ENCODE data around the gene RELL1.

The RELL1 gene

GRCh38 chr4:37605843-37606565, 80.2 kb downstream of the RELL1 start:
- H3K14ac ChIP-seq (ENCODE audit: low read length) = no peak overlapping the region
- H2BK5ac ChIP-seq (ENCODE audit: low read depth, low read length, poor library complexity) = no peak overlapping the region
- no peaks in the 10 kb centered on the region for H3K36me3 ChIP-seq (ENCODE audit: control insufficient read depth in 1 of 2, insufficient read depth in 2 of 2, low read length in 2 of 2)
- no peak overlapping the region for H3K4ac ChIP-seq (ENCODE audit: low read depth, low read length)
- H4K91ac ChIP-seq (ENCODE audit: low read depth, low read length) = no peak overlapping the region
- no peaks in the 10 kb centered on the region for H3K9me3 ChIP-seq (ENCODE audit: insufficient read depth, low read depth, low read length)
- H2AFZ ChIP-seq (ENCODE audit: insufficient read depth, low read length, poor library complexity) = no peak overlapping the region
- H4K8ac ChIP-seq (ENCODE audit: low read depth, low read length) = no peak overlapping the region
- no peak for DNase-seq
- H3K4me2 ChIP-seq (ENCODE audit: low read length) = no peak overlapping the region
- no peaks in the 10 kb centered on the region for H3K79me1 ChIP-seq (ENCODE audit: low read length)
- no peak overlapping the region for H3K4me3 ChIP-seq (ENCODE audit: low read depth, low read length)
- H3K9ac ChIP-seq (ENCODE audit: low read length) = no peak overlapping the region
- H3K18ac ChIP-seq (ENCODE audit: low read length) = no peak overlapping the region
- H2AK5ac ChIP-seq (ENCODE audit: low read length) = no peak overlapping the region
- H3K4me1 ChIP-seq (ENCODE audit: control insufficient read depth in 1 of 2, insufficient read depth in 2 of 2, low read length in 2 of 2) = peaks cover 5 to 16% of the 10 kb centered on the region in 2 experiments
- no peaks in the 10 kb centered on the region for H3K27me3 ChIP-seq (ENCODE audit: insufficient read depth, low read length)
- no peak overlapping the region for H3K23ac ChIP-seq (ENCODE audit: low read length)
- H3K27ac ChIP-seq (ENCODE audit: low read depth, low read length) = no peak overlapping the region
- no peak overlapping the region for H2BK12ac ChIP-seq (ENCODE audit: low read length)
- no peak overlapping the region for H4K12ac ChIP-seq (ENCODE audit: low read depth, low read length)
- H2BK120ac ChIP-seq (ENCODE audit: insufficient read depth, low read length, poor library complexity) = no peak overlapping the region
- no peaks in the 10 kb centered on the region for H3K79me2 ChIP-seq (ENCODE audit: control insufficient read depth, insufficient read depth, low read length, poor library complexity)

- no CpG with 5 or more reads among the region's 4 CpGs for WGBS (ENCODE audit: extremely low coverage, insufficient coverage, insufficient read length)
Observed at GRCh38 chr4:37604461-37604860, 81.7 kb downstream of the RELL1 start.

GRCh38 chr4:37603711-37604110, 82.5 kb downstream of the RELL1 start:
- H3K27me3 ChIP-seq (ENCODE audit: insufficient read depth, low read length) = no peaks in the 10 kb centered on the region
- H3K79me2 ChIP-seq (ENCODE audit: control insufficient read depth, insufficient read depth, low read length, poor library complexity) = no peaks in the 10 kb centered on the region
- no peak overlapping the region for H4K12ac ChIP-seq (ENCODE audit: low read depth, low read length)
- peak; percentile 54 to 77 for DNase-seq
- no peaks in the 10 kb centered on the region for H3K9me3 ChIP-seq (ENCODE audit: insufficient read depth, low read depth, low read length)
- no CpG with 5 or more reads among the region's 5 CpGs for WGBS (ENCODE audit: extremely low coverage, insufficient coverage, insufficient read length)
- H2BK120ac ChIP-seq (ENCODE audit: insufficient read depth, low read length, poor library complexity) = no peak overlapping the region
- H3K79me1 ChIP-seq (ENCODE audit: low read length) = no peaks in the 10 kb centered on the region
- no peak overlapping the region for H2AK5ac ChIP-seq (ENCODE audit: low read length)
- H3K23ac ChIP-seq (ENCODE audit: low read length) = no peak overlapping the region
- H2AFZ ChIP-seq (ENCODE audit: insufficient read depth, low read length, poor library complexity) = peak overlapping the region; percentile 23
- no peak overlapping the region for H3K27ac ChIP-seq (ENCODE audit: low read depth, low read length)
- H3K9ac ChIP-seq (ENCODE audit: low read length) = no peak overlapping the region
- no peak overlapping the region for H4K8ac ChIP-seq (ENCODE audit: low read depth, low read length)
- H3K4me3 ChIP-seq (ENCODE audit: low read depth, low read length) = no peak overlapping the region
- H3K4ac ChIP-seq (ENCODE audit: low read depth, low read length) = no peak overlapping the region
- H3K4me1 ChIP-seq (ENCODE audit: control insufficient read depth in 1 of 2, insufficient read depth in 2 of 2, low read length in 2 of 2) = peaks cover 9 to 18% of the 10 kb centered on the region in 2 experiments
- no peak overlapping the region for H2BK5ac ChIP-seq (ENCODE audit: low read depth, low read length, poor library complexity)
- H3K36me3 ChIP-seq (ENCODE audit: control insufficient read depth in 1 of 2, insufficient read depth in 2 of 2, low read length in 2 of 2) = no peaks in the 10 kb centered on the region
- peak overlapping the region; percentile 40 for H3K18ac ChIP-seq (ENCODE audit: low read length)
- H3K14ac ChIP-seq (ENCODE audit: low read length) = no peak overlapping the region
- no peak overlapping the region for H3K4me2 ChIP-seq (ENCODE audit: low read length)
- peak overlapping the region; percentile 29 for H4K91ac ChIP-seq (ENCODE audit: low read depth, low read length)
- peak overlapping the region; percentile 48 for H2BK12ac ChIP-seq (ENCODE audit: low read length)

More at GRCh38 chr4:37604461-37604860, 81.7 kb downstream of the RELL1 start:
- Histone ChIP-seq H2AK5ac (ENCODE audit: low read length) (no peak overlapping the region), H3K18ac (ENCODE audit: low read length) (no peak overlapping the region), H3K4me1 (ENCODE audit: control insufficient read depth in 1 of 2, insufficient read depth in 2 of 2, low read length in 2 of 2) (peaks cover 7 to 18% of the 10 kb centered on the region in 2 experiments), H3K4ac (ENCODE audit: low read depth, low read length) (no peak overlapping the region), H2BK120ac (ENCODE audit: insufficient read depth, low read length, poor library complexity) (no peak overlapping the region), H3K9me3 (ENCODE audit: insufficient read depth, low read depth, low read length) (no peaks in the 10 kb centered on the region), H4K8ac (ENCODE audit: low read depth, low read length) (no peak overlapping the region), H4K91ac (ENCODE audit: low read depth, low read length) (no peak overlapping the region), H2AFZ (ENCODE audit: insufficient read depth, low read length, poor library complexity) (no peak overlapping the region), H3K9ac (ENCODE audit: low read length) (no peak overlapping the region), H2BK12ac (ENCODE audit: low read length) (no peak overlapping the region), H3K4me3 (ENCODE audit: low read depth, low read length) (no peak overlapping the region), H3K27me3 (ENCODE audit: insufficient read depth, low read length) (no peaks in the 10 kb centered on the region), H3K23ac (ENCODE audit: low read length) (no peak overlapping the region), H3K14ac (ENCODE audit: low read length) (no peak overlapping the region), H3K36me3 (ENCODE audit: control insufficient read depth in 1 of 2, insufficient read depth in 2 of 2, low read length in 2 of 2) (no peaks in the 10 kb centered on the region), H3K79me1 (ENCODE audit: low read length) (no peaks in the 10 kb centered on the region), H2BK5ac (ENCODE audit: low read depth, low read length, poor library complexity) (no peak overlapping the region), H3K79me2 (ENCODE audit: control insufficient read depth, insufficient read depth, low read length, poor library complexity) (no peaks in the 10 kb centered on the region), H3K27ac (ENCODE audit: low read depth, low read length) (no peak overlapping the region), H4K12ac (ENCODE audit: low read depth, low read length) (no peak overlapping the region), H3K4me2 (ENCODE audit: low read length) (no peak overlapping the region)
- peak; percentile 50 to 79 for DNase-seq

GRCh38 chr4:37603070-37603468, 83.1 kb downstream of the RELL1 start:
- Histone ChIP-seq H3K27me3 (ENCODE audit: insufficient read depth, low read length) (no peaks in the 10 kb centered on the region), H3K36me3 (ENCODE audit: control insufficient read depth in 1 of 2, insufficient read depth in 2 of 2, low read length in 2 of 2) (no peaks in the 10 kb centered on the region), H4K12ac (ENCODE audit: low read depth, low read length) (no peak overlapping the region), H3K4me2 (ENCODE audit: low read length) (no peak overlapping the region), H3K9me3 (ENCODE audit: insufficient read depth, low read depth, low read length) (no peaks in the 10 kb centered on the region), H2AK5ac (ENCODE audit: low read length) (no peak overlapping the region), H3K9ac (ENCODE audit: low read length) (no peak overlapping the region), H2AFZ (ENCODE audit: insufficient read depth, low read length, poor library complexity) (no peak overlapping the region), H4K8ac (ENCODE audit: low read depth, low read length) (no peak overlapping the region), H2BK5ac (ENCODE audit: low read depth, low read length, poor library complexity) (no peak overlapping the region), H3K79me2 (ENCODE audit: control insufficient read depth, insufficient read depth, low read length, poor library complexity) (no peaks in the 10 kb centered on the region), H2BK12ac (ENCODE audit: low read length) (no peak overlapping the region), H3K23ac (ENCODE audit: low read length) (no peak overlapping the region), H3K27ac (ENCODE audit: low read depth, low read length) (no peak overlapping the region), H4K91ac (ENCODE audit: low read depth, low read length) (no peak overlapping the region), H3K4ac (ENCODE audit: low read depth, low read length) (no peak overlapping the region), H3K79me1 (ENCODE audit: low read length) (no peaks in the 10 kb centered on the region), H3K14ac (ENCODE audit: low read length) (no peak overlapping the region), H3K4me1 (ENCODE audit: control insufficient read depth in 1 of 2, insufficient read depth in 2 of 2, low read length in 2 of 2) (peaks cover 9 to 18% of the 10 kb centered on the region in 2 experiments), H3K18ac (ENCODE audit: low read length) (no peak overlapping the region), H2BK120ac (ENCODE audit: insufficient read depth, low read length, poor library complexity) (no peak overlapping the region), H3K4me3 (ENCODE audit: low read depth, low read length) (no peak overlapping the region)
- peak; percentile 75 to 93 for DNase-seq
- WGBS (ENCODE audit: extremely low coverage, insufficient coverage, insufficient read length) = no CpG with 5 or more reads among the region's 10 CpGs

Measured in trophoblast cell (in vitro differentiated cells and primary cell).